ENCODE measurements around the gene RAE1.
A peak's percentile ranks its signal among the peaks of the same experiment; 100 is the strongest.
"Not testable (repeated sequence)": the region's sequence is repeated elsewhere in the genome, so short reads cannot be mapped to it uniquely, and the experiment has no call there.

The RAE1 gene

DNA sequence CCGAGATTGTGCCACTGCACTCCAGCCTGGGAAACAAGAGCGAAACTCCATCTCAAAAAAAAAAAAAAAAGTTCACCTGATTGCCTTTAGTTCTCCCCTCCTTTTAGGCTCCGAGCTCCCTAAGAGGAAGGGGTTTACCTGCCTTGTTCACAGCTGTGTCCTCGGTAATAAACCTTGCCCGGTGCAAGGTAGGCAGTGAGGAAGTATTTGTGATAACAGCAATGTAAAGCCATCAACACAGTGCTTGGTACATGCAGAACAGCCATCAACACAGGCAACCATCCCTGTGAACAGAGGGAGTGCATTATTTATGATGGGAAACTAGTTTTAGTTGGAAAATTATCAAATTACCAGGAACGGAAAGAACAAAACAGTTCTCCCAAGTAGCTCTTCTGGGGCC, 23.2 kb upstream of the RAE1 start:
- DNase-seq = no peak

DNA sequence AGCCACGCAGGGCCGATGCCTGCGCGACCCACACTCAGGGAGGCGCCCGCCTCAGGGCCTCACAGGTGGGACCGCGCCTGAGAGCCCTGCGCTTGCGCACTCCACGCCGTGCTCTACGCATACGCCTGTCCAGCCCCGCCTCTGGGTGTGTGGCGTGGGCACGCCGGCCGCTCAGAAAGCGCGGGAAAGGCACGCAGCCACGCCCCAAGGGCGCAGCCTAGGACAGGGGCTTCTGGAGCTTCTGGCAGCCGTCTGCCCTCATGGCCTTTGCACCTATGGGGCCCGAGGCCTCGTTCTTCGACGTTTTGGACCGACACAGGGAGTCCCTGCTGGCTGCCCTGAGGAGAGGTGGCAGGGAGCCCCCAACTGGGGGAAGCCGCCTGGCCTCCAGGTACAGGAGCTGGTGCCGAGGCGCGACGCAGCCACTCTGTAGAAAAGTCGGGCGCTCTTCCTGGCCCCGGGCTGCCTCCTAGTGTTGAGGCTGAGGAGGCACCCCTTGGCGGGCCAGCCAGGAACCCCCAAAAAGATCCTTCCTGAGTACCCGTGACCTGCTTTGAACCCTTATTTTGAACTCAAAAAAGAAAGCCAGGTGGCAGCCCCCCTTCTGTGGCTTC, 21.3 kb upstream of the RAE1 start, which contains the start of gene SPO11:
SPO11 (plus strand) TSS at position 196 of the 614 bp plus-strand sequence; CDS start at position 261, 65 bp downstream.
- no peak for DNase-seq

DNA sequence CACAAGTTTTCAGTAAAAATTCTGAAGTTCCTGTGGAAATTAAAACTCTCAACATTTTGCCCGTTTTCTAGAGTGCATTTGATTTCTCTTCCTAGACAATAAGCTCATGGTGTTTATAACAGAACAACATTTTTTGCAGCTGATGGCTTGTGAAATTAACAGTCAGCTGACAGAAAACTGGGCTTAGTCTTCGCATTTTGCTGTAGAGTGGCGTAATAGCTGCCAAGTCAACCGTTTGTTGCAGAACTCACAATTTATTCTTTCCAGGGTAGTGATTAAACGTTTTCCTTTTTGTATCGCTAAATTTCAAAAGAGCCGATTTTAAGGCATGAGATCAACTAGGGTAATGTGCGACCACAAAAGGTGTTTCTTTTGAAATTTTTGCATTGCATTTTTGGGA, 20.1 kb upstream of the RAE1 start:
- DNase-seq = no peak

DNA sequence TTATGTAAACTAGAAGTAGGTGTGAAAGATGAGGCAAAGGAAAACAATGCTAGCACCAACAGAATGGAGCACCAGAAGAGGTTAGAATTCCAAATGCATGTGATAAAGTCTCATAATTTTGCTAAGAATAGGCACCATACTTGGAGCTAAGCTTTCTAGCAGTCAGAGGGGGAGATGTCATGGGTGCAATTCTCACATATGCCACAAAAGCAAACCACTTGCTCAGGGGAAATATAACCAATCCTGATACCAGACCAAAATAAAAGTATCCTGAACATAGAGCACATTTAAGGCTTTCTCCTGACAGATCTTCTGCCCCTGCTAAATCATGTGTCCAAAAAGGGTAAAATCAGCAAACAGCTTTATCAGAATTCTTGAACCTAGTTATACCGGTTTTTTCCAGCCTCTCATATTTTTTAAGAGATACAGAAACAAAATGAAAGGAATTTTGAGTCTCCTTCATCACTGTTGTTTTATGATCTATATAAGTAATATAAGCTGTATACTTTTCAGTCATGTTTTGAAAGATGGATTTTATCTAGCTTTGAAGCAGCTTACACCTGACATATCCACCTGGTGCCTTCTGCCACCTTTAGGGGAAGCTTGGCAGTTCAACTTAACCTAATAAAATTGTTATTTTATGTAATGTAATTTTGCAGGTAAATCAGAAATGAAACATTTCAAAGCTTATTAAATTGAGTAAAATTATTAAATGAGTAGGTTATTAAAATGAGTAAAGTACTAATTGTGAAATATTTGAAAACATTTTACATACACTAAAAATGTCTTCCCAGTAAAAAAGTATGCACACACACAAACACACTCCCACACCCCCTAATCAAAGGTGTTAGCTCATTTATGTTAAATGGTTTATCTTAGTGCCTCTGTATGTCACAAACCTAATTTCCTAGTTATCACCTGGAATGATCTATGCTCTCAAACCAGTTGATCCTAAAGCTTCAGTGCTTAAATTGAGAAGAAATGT, 18.7 kb upstream of the RAE1 start:
- DNase-seq = no peak

DNA sequence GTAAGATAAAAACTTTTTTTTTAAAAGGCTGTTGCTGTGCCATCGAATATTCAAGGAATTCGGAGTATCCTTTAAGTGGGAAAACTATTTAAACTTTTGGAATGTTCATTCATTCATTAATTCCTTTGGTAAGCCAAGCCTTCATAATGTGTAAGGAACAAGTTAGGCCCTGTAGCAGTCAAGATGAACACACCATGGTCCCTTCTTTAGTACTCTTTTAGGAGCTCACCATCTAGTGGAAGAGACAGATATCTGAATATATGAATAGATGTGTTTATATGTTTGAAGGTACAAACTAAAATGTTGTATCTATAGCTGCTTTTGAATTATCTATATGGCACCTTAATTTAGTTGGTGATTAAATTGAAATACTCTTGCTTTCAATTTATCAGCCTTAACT, 15.7 kb upstream of the RAE1 start:
- no peak for DNase-seq

DNA sequence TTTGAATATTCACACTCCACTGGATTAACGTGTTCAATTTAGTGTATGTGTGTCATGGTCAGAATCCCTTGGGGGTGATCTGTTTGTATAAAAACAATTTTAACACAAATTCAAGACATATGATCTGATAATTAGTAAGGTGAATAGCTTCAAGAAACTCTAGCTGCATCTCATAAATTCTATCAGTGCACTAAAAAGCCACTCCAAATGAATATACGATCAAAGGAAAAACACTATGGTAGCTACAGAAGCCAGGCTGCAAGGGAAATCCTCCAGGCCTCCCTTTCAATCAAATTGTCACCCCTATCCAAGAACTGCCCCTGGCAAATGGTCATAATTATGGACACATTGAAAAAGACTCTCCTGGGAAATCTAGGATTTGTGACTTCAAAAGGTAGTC, 9.4 kb upstream of the RAE1 start:
- DNase-seq = no peak

DNA sequence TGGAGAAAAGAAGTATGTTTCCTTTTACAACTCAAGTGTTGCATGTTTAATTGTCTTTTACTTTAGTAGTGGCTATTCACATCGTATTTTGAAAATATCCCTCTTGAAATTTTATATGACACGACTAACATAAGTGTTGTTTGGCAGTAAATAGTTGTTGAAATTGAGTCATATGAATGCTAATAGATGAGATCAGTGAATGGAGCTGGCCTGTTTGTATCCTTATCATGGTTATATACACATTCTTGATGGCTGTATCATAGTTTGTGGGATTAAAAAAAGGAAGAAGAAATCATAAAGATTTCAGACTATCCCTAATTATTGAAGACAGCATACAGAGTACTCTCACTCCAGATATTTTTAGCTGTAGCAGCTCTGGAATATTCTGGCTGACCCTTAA, 8.2 kb upstream of the RAE1 start:
- DNase-seq = no peak

DNA sequence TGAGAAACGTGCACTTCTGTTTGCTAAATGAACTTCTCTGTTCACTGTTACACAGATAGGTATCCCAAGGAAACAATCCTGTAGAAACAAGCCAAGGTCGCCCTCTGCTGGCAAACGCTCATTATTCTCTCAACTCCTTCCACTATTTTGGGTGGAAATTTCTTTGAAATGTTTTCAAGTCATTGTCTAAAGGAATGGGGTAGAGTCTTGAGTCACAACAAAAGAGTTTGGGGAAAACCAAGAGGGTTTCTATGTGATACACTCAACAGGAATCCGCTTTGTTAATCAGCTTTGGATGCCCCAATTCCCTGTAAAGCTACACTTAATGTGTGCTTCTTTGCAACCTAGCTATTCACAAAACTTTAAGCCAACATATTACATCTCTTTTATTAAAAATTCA, 4.6 kb upstream of the RAE1 start:
- peak; percentile 73 for DNase-seq

DNA sequence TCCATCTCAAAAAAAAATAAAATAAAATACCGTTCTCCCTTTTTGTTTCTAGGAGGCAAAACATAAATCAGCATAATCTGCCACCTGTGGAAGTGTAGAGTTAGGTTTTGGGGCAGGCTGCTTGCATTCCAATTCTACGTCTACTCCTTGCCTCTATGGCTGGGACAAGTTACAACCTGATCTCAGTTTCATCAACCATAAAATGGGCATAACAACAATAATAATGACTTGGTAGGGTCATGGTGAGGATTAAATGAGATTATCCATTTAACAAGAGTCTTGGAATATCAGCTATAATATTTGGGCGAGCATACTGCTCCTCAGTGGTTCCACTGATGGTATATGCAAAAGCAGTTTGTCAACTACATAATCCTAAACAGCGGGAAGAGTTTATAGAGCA, 3.7 kb upstream of the RAE1 start:
- no peak for DNase-seq

DNA sequence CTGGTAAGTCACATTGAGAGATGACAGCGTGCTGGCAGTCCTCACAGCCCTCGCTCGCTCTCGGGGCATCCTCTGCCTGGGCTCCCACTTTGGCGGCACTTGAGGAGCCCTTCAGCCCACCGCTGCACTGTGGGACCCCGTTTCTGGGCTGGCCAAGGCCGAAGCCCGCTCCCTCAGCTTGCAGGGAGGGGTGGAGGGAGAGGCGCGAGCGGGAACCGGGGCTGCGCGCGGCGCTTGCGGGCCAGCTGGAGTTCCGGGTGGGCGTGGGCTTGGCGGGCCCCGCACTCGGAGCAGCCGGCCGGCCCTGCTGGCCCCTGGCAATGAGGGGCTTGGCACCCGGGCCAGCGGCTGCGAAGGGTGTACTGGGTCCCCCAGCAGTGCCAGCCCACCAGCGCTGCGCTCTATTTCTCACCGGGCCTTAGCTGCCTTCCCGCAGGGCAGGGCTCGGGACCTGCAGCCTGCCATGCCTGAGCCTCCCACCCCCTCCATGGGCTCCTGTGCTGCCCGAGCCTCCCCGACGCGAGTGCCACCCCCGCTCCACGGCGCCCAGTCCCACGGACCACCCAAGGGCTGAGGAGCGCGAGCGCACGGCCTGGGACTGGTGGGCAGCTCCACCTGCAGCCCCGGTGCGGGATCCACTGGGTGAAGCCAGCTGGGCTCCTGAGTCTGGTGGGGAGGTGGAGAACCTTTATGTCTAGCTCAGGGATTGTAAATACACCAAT, 2.7 kb upstream of the RAE1 start:
- DNase-seq = not testable (repeated sequence)

DNA sequence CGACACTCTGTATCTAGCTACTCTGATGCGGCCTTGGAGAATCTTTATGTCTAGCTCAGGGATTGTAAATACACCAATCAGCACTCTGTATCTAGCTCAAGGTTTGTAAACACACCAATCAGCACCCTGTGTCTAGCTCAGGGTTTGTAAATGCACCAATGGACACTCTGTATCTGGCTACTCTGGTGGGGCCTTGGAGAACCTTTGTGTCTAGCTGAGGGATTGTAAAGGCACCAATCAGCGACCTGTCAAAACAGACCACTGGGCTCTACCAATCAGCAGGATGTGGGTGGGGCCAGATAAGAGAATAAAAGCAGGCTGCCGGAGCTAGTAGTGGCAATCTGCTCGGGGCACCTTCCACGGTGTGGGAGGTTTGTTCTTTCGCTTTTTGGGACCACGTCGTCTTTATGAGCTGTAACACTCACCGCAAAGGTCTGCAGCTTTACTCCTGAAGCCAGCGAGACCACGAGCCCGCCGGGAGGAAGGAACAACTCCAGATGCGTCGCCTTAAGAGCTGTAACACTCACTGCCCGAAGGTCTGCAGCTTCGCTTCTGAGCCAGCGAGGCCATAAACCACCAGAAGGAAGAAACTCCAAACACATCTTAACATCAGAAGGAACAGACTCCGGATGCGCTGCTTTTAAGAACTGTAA, 2.0 kb upstream of the RAE1 start:
- not testable (repeated sequence) for DNase-seq

DNA sequence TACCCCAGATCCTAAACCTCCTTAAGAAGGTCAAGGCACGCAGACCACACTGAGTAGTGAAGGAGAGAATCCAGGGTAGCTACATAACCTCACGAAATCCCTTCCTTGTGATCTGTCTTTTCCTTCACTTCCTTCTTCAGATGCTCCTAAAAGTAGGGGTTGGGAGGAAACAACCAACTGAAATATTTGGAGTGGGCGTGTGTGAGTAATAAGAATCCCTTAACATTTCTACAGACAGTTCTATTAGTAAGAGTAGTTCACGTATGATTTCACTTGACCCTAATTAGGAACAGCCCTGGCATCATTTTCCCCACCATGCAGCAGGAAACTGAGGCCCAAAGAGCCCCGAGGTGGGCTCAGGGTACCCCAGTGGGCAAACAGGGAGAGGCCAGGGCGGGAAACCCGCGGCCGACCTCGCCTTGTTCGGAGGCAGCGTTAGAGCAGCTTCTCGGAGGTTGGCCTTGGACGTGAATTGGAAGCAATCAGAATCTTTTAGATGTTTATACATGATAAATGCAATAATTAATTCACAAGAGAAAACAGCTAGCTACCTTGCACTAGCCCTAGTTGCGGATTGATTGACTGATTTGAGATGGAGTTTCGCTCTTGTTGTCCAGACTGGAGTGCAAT, 859 bp upstream of the RAE1 start:
- no peak for DNase-seq

DNA sequence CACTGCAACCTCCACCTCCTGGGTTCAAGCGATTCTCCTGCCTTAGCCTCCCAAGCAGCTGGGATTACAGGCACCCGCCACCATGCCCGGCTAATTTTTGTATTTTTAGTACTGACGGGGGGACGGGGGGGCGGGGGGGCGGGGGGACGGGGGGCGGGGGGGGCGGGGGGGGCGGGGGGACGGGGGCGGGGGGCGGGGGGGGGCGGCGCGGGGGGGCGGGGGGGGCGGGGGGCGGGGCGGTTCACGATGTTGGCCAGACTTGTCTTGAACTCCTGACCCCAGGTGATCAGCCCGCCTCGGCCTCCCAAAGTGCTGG, 371 bp upstream of the RAE1 start:
- DNase-seq = not testable (repeated sequence)

DNA sequence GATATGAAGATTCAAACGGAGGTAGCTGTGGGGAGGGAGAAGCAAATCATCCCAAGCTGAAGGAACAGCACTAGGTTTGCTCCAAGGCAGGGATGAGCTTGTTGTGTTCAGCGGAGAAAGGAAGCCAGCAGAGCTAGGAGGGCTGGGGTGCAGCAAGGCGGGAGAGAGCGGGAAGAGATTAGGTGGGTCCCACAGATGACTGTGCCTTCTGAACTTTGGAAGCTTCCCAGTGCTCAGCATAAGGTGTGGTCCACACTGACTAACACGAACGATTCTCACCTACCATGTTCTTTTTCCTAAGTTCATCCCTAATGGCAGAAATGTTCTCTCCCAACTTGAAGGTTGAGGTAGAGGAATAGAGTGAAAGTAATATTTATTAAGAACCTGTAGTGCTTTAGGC, 1.2 kb downstream of the RAE1 start:
- no peak for DNase-seq

DNA sequence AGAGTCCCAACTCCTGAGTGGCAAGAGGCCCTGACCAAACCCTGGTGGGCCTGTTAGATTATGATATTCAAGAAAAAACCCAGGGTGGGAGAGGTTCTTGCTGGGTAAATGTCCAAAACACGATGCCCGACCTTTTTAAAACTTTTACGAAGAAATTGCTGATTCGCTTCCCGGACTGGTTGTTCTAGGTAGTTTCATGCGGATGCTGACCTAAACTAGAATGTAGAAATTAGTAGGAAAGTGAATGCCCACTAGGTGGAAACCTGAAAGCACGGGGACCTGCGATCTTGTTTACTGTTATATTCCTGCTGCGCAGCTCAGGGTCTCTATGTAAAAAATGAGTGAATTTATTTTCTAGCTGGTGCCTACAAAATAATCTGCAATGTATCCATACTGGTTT, 2.3 kb downstream of the RAE1 start:
- DNase-seq = no peak

DNA sequence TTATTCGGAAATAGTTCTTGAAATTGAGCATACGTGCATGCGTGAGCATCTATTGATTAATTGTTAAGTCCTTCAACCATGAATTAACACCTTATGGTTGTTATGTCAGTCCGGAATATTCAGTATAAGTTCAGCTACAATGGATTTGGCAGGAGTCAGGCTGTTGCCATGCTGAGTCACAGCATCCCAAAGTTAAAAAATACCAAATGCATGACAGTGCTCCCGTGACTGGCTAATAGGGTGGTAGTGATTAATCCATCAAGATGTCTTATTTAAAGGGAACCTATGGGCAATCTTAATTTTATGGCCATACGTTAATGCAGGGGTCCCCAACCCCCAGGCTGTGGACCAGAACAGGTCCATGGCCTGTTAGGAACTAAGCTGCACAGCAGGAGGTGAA, 10.5 kb downstream of the RAE1 start:
- no peak for DNase-seq

DNA sequence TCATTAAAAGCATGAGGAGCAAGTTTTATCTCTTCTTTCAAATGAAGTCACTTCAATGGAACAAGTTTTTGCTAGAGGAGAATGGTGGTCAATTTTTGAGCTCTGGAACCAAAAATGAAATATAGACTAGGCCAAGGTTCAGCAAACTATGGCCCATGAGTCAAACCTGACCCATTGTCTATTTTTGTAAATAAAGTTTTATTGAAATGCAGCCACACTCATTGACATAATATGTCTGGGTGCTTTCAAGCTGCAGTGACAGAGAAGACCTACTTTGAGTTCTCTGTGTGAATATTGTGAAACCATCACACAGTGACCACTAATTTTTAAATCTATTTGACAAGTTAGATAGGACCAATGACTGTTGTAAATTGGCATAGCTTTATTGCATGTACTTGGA, 13.4 kb downstream of the RAE1 start:
- no peak for DNase-seq

DNA sequence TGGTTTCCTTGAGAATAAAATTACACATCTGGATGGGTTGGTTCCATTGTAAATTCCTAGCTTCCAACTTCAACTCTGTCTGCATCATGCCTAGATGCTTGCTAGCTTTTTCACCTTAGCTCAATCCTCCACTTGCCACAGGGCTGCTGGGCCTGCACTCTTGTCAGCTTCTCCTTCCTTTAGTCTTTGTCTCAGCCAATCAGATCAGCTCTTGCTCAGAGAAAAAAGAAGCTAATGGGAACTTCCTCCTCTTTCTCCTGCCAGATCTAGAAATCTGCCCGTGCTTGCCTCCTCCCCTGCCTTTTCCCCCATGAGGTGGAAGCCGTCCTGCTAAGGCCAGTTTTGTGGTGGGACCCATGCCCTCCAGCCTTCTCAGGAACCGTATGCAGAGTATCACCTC, 18.5 kb downstream of the RAE1 start:
- no peak for DNase-seq

DNA sequence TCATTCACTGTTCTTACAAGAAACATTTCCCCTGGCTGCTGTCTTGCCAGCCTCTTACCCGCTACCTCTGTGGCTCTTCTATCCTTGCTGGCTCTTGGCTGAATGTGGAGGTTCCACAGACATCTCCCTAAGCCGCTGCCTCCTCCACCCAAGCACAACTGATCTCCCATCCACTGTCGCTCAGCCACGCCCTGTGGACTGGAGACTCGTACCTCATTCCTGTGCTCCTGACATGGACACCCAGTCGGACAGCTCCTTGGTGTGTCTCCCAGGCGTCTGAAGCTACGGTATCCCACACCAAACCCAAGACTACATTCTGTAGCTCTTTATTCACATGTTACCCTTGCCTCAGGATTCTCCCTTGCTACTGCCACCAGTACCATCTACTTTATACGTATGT, 19.3 kb downstream of the RAE1 start:
- no peak for DNase-seq

DNA sequence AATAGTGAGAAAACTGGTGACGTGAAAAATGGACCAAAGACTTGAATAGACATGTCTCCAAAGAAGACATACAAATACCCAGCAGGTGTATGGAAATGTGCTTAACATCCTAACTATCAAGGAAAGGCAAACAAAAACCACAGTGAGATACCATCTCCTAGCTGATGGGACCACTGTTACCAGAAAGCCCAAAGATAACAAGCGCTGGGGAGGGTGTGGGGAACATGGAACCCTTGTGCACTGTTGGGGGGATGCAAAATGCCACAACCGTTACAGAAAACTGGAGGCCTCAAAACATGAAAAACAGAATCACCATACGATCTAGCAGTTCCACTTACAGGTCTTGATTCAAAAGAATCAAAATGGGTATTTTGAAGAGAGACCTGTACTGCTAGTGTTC, 20.3 kb downstream of the RAE1 start:
- no peak for DNase-seq

DNA sequence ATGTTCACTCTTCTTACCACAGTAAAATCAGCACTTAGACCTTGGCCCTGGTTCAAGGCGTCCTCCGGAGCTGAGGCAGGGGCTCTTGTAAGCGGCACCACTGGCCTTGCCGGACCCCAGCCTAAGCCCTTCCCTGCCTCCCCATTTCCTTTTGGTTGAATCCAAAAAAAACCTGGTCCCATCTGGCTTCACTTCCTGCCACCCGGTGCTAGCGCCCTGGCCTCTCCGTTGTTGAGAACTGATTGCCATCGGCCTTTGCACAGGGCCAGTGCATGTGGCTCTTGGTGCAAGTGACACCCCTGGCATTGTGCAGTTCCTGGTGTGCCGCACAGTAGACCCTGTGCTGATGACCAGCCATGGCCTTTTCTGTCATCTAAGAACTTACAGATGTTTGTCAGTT, 21.1 kb downstream of the RAE1 start:
- DNase-seq = no peak

DNA sequence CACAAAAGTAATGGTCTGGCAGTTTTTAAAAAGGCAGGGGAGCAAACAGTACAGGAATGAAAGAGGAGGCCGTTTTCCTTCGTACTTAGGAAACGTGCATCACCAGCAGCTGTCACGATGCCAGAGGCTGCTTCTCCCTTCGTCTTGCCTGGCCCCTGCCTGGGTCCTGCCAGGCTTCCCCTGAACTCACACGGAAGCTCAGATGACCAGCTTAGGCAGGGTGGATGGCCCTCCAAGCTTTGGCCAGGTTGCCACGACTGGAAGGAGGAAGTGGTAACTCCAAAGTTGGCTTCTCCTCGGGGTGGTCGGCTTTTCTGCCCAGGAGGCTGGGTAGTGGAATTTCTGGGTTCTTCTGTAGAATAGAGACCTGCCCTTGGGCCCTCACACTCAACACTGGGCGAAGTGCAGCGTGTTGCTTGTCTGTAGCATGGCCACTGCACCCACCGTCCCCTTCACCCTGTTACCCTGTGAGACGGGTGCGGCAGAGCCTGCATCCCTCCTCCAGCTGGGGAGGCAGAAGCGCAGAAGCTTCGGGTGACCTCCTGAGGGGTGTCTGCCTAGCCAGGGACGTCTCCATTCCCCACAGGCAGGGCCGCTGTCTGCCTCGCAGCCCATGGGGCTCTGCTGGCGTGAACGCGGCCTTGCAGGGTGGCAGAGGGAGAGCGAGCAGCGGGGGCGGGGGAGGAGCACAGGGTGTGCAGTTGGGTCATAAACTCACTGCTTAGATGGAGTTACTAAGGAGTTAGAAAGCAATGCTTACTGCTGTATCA, 21.7 kb downstream of the RAE1 start:
- no peak for DNase-seq

Data from CD4-positive, alpha-beta T cell treated with Interleukin-6 for 4 hours (primary cell).